Right cardiac atrium (tissue), 5 donors: ENCODE measurements around the gene FAM227B. TPM values are rescaled to one million over a fixed set of nuclear protein-coding genes. Genes with fewer than 3 reads are reported as not detected.
"Not testable (repeated sequence)": the region's sequence is repeated elsewhere in the genome, so short reads cannot be mapped to it uniquely, and the experiment has no call there.

ENCODE experiments used
- ATAC-seq, 2 donors: fragments of 200-7000 bp; cut with Tn5 transposase; one replicate each; pipeline versions ENCODE4 v1.8.0 to v1.9.1; 2020; ENCODE audit warnings: moderate library complexity in 2 of 2, mild to moderate bottlenecking in 1 of 2
- DNase-seq, 3 donors: peaks; one replicate each; pipeline ENCODE4 v3.0.0-alpha.2; 2020
- H3K27ac ChIP-seq: one replicate; pipeline ENCODE4 v1.5.1; 2013; ENCODE audit warnings: mild to moderate bottlenecking, low read length, control low read depth, moderate library complexity
- H3K27me3 ChIP-seq: one replicate; pipeline ENCODE4 v1.6.1; 2013; ENCODE audit not compliant: control insufficient read depth, insufficient read depth
- H3K4me1 ChIP-seq: one replicate; pipeline ENCODE4 v1.6.1; 2013; ENCODE audit warnings: low read length; ENCODE audit not compliant: control insufficient read depth, insufficient read depth
- H3K4me3 ChIP-seq: one replicate; pipeline ENCODE4 v1.5.1; 2013; ENCODE audit warnings: low read length, control low read depth
- H3K9me3 ChIP-seq: one replicate; pipeline ENCODE4 v1.6.1; 2013; ENCODE audit warnings: low read length; ENCODE audit not compliant: control insufficient read depth
- WGBS: extraction: QIAGEN DNeasy Blood & Tissue Kit; methylation state at CpG from one replicate; pipeline ENCODE4 v1.1.7; 2013; 5-methylcytosine and 5-hydroxymethylcytosine counted together
- intact Hi-C, 4 donors: fragments of 100-400 bp; cut with DNase I; formaldehyde crosslinking; loops; one replicate each; pipeline versions ENCODE4 v1.11.0 to v1.14.0; 2022 to 2023
- polyA plus RNA-seq: library from polyadenylated mRNA; stranded (reverse); fragments of 200-250 nt; gene quantifications from one replicate; pipeline ENCODE4 v1.2.3, GENCODE V29; 2013
- total RNA-seq, 4 donors: library from RNA; stranded (reverse); fragmentation: NEBNext Ultra II Directional; extraction: Animal tissue kit (Norgen Biotek cat#: 25700); gene quantifications; one replicate each; pipeline ENCODE4 v1.2.1, GENCODE V29; 2021
- donor health status: healthy with polysubstance abuse.
- donor health status: DM: no; HTN: yes; CAD: no.
- donor health status: DM: no; HTN: no; CAD: no.
- donor health status: DM: no; HTN: yes; CAD: no; lungs with severe emphysema.
- donor health status: DM: yes; HTN: yes; CAD: no.

Gene FAM227B
- total and polyA plus RNA-seq, 5 donors, result 9.8 to 19.2 (median 12.4) TPM

DNA sequence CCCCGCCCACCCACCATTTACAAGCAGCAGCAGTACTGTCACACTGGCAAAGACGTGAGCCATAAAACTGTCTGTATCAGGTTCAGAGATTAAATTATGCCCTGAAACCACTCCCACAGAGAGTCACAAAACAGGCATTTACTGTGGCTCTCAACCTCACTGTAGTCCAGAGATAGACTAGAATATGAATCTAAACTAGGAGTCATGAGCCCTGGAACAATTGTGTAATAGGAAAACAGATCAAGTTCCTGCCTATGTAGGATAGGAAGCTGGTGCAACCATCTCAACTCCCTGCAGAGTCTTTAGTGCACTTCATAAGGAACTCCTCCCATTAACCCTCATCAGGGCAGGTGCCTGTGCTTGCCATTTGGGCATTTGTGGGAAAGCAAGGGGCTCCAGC, 61.7 kb downstream of the FAM227B start:
- ATAC-seq, result no peak
- Histone ChIP-seq H3K4me3 (no peak overlapping the region), H3K9me3 (no peaks in the 10 kb centered on the region), H3K4me1 (no peaks in the 10 kb centered on the region), H3K27ac (no peak overlapping the region), H3K27me3 (no peaks in the 10 kb centered on the region)
- 88% methylated on average over 2 of the region's 2 CpGs for WGBS
- intact Hi-C loops, result no loop called here
- DNase-seq, result no peak

DNA sequence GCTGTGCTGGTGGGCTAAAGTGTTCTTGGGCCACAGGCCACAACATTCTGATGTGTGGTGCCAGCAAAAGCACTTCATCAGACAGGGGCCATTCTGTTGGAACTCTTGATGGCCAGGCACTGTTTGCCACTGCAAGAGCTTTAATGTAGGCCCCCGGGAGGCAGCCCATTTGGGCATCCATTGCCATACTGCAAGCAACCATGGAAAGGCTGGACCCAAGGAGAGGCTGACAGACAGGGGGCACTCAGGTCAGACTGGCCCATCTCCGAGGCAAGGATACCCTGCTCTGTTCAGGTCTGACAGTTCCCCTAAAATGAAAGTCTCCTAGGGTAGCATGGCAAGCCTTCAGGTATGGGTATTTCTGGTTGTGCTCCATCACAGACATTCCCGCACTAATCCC, 64.2 kb downstream of the FAM227B start:
- WGBS, result 94% methylated on average over 3 of the region's 3 CpGs
- no peak for ATAC-seq

DNA sequence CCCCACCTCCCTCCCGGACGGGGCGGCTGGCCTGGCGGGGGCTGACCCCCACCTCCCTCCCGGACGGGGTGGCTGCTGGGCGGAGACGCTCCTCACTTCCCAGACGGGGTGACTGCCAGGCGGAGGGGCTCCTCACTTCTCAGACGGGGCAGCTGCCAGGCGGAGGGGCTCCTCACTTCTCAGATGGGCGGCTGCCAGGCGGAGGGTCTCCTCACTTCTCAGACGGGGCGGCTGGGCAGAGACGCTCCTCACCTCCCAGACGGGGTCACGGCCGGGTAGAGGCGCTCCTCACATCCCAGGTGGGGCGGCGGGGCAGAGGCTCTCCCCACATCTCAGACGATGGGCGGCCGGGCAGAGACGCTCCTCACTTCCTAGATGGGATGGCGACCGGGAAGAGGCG, 70.3 kb downstream of the FAM227B start:
- ATAC-seq, intact Hi-C loops, DNase-seq, H3K9me3 ChIP-seq, H3K27ac ChIP-seq, H3K27me3 ChIP-seq, H3K4me1 ChIP-seq, H3K4me3 ChIP-seq: not testable (repeated sequence)
- WGBS, result 97% methylated on average over 27 of the region's 30 CpGs

More for the DNA sequence above, 64.2 kb downstream of the FAM227B start:
- intact Hi-C loops, result no loop called here
- peak in 1 of 3 donors; percentile 11 for DNase-seq
- H3K4me1 ChIP-seq, result no peaks in the 10 kb centered on the region
- no peaks in the 10 kb centered on the region for H3K9me3 ChIP-seq
- H3K27ac ChIP-seq, result no peak overlapping the region
- no peak overlapping the region for H3K4me3 ChIP-seq
- H3K27me3 ChIP-seq, result no peaks in the 10 kb centered on the region

GRCh38 chr15:49538520-49538919, 82.1 kb downstream of the FAM227B start:
- no peak for ATAC-seq
- H3K27ac ChIP-seq, result no peak overlapping the region
- intact Hi-C loops, result no loop called here

DNA sequence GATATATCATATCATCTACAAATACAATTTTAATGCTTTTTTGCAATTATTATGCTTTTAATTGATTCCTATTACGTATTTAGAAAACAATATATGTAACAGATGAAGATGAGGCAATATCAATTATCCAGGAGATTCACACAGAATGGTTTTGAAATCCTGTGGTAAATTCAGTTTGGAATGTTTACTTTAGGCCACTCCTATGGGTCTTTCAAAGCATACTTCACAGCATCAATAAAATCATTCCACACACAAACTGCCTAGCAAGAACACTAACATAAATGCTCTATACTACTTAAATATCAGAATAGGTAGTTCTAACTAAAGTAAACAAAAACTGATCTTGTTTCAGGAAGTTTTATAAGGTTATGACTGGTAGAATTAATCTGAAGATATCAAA, 90.5 kb downstream of the FAM227B start:
- H3K9me3 ChIP-seq, result no peaks in the 10 kb centered on the region
- DNase-seq (no peak), ATAC-seq (no peak)
- no peaks in the 10 kb centered on the region for H3K27me3 ChIP-seq
- H3K4me3 ChIP-seq, result no peak overlapping the region
- H3K27ac ChIP-seq, result no peak overlapping the region
- intact Hi-C loops, result no loop called here
- no peaks in the 10 kb centered on the region for H3K4me1 ChIP-seq
- 81% methylated on average over 1 of the region's 1 CpG for WGBS

More at GRCh38 chr15:49538520-49538919, 82.1 kb downstream of the FAM227B start:
- Histone ChIP-seq H3K4me3 (no peak overlapping the region), H3K9me3 (no peaks in the 10 kb centered on the region), H3K27me3 (no peaks in the 10 kb centered on the region), H3K4me1 (no peaks in the 10 kb centered on the region)
- no peak for DNase-seq

GRCh38 chr15:49528289-49528688, 92.3 kb downstream of the FAM227B start:
- DNase-seq (no peak), ATAC-seq (no peak)
- H3K27ac ChIP-seq, result no peak overlapping the region
- H3K27me3 ChIP-seq, result no peaks in the 10 kb centered on the region
- 82% methylated on average over 4 of the region's 4 CpGs for WGBS
- H3K4me1 ChIP-seq, result no peaks in the 10 kb centered on the region
- H3K4me3 ChIP-seq, result no peak overlapping the region
- intact Hi-C loops, result no loop called here
- no peaks in the 10 kb centered on the region for H3K9me3 ChIP-seq

- WGBS, result 69% methylated on average over 3 of the region's 3 CpGs
- DNase-seq, result no peak
- Histone ChIP-seq H3K27me3 (no peaks in the 10 kb centered on the region), H3K4me1 (no peaks in the 10 kb centered on the region), H3K9me3 (no peaks in the 10 kb centered on the region), H3K27ac (no peak overlapping the region), H3K4me3 (no peak overlapping the region)
- ATAC-seq, result no peak
- intact Hi-C loops, result no loop called here
Measured at GRCh38 chr15:49521802-49522201, 98.8 kb downstream of the FAM227B start.

DNA sequence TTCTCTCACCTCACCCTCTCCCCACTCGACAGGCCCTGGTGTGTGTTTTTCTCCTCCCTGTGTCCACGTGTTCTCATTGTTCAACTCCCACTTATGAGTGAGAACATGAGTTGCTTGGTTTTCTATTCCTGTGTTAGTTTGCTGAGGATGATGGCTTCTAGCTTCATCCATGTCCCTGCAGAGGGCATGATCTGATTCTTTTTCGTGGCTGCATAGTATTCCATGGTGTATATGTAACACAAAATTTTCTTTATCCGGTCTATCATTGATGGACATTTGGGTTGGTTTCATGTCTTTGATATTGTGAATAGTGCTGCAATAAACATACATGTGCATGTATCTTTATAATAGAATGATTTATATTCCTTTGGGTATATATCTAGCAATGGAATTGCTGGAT, 107.9 kb downstream of the FAM227B start:
- DNase-seq, H3K4me1 ChIP-seq, H3K27me3 ChIP-seq, ATAC-seq, H3K9me3 ChIP-seq, H3K27ac ChIP-seq, H3K4me3 ChIP-seq, intact Hi-C loops: not testable (repeated sequence)
- WGBS, result 87% methylated on average over 4 of the region's 4 CpGs

- ATAC-seq (no peak), DNase-seq (no peak)
- Histone ChIP-seq H3K27me3 (no peaks in the 10 kb centered on the region), H3K4me1 (no peaks in the 10 kb centered on the region), H3K27ac (no peak overlapping the region), H3K9me3 (no peaks in the 10 kb centered on the region), H3K4me3 (no peak overlapping the region)
- intact Hi-C loops, result no loop called here
- 80% methylated on average over 3 of the region's 3 CpGs for WGBS
Measured at GRCh38 chr15:49507261-49507660, 113.4 kb downstream of the FAM227B start.

DNA sequence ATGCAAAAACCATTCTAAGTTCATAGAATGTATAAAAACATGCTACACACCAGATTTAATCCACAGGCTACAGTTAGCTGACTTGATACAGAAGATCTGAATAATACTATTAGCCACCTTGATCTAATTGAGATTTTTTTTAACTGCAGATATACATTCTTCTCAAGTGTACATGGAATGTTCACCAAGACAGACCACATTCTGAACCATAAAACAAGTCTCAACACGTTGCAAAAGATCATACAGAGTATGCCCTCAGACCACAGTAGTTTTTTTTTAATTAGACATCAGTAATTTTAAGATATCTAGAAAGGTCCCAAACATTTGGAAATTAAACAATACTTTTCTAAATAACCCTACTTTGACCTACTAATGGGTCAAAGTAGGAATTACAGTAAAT, 114.3 kb downstream of the FAM227B start:
- 61% methylated on average over 1 of the region's 1 CpG for WGBS
- no peak for ATAC-seq
- intact Hi-C loops, result no loop called here
- H3K9me3 ChIP-seq, result no peaks in the 10 kb centered on the region
- no peaks in the 10 kb centered on the region for H3K27me3 ChIP-seq
- H3K4me3 ChIP-seq, result no peak overlapping the region
- H3K4me1 ChIP-seq, result no peaks in the 10 kb centered on the region
- DNase-seq, result no peak
- H3K27ac ChIP-seq, result no peak overlapping the region

- 78% methylated on average over 1 of the region's 1 CpG for WGBS
- Histone ChIP-seq H3K4me3 (no peak overlapping the region), H3K27me3 (no peaks in the 10 kb centered on the region), H3K4me1 (no peaks in the 10 kb centered on the region), H3K27ac (no peak overlapping the region), H3K9me3 (no peaks in the 10 kb centered on the region)
- DNase-seq (no peak), ATAC-seq (no peak)
- intact Hi-C loops, result no loop called here
Measured at GRCh38 chr15:49501586-49501985, 119.0 kb downstream of the FAM227B start.

DNA sequence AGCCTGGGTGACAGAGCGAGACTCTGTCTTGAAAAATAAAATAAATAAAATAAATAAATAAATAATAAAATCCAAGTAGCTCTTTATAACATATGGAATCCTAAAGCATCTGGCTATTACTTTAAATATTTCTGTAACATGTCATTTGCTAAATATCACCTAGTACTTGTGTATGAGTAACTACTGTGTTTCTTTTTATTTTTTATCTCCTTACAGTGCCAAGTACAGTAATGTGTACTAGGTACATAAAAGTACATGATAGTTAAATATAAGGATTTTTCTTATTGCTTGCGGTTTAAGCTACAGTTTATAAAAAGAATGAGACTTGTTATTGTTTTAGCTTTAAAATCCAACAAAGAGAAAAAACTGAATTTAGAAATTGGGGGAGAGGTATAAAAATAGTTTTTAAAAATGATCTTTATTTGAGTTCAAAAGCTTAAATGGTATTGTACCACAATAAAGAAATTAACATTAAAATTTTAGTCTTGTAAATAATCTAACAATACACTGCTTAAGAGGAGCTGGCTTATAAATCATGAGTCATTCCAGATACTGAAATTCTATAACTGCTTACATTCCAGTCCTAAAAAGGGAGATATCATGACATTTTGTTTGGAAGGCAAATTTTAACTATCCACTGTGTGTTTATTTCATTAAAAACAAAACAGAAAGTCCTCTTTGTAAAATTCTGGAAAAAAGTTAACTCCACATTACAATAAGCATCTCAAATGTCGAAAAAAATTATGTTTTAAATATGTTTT, 124.4 kb downstream of the FAM227B start:
- no peaks in the 10 kb centered on the region for H3K4me1 ChIP-seq
- DNase-seq (no peak), ATAC-seq (no peak)
- 75% methylated on average over 3 of the region's 3 CpGs for WGBS
- no peaks in the 10 kb centered on the region for H3K27me3 ChIP-seq
- no peaks in the 10 kb centered on the region for H3K9me3 ChIP-seq
- intact Hi-C loops, result no loop called here
- no peak overlapping the region for H3K27ac ChIP-seq
- no peak overlapping the region for H3K4me3 ChIP-seq
